Colonic mucosa (tissue), 4 donors: ENCODE measurements around the gene NLRC3. TPM values are rescaled to one million over a fixed set of nuclear protein-coding genes. Genes with fewer than 3 reads are reported as not detected.

ENCODE experiments used
- DNase-seq: peaks from one replicate; pipeline ENCODE4 v3.0.0-alpha.2; 2020
- H3K27ac ChIP-seq: fragments of 200-600 bp; one replicate; pipeline ENCODE4 v1.8.0; 2021
- H3K27me3 ChIP-seq: fragments of 200-600 bp; one replicate; pipeline ENCODE4 v1.8.0; 2021
- H3K36me3 ChIP-seq: fragments of 200-600 bp; one replicate; pipeline ENCODE4 v1.8.0; 2021
- H3K4me1 ChIP-seq: fragments of 200-600 bp; one replicate; pipeline ENCODE4 v1.8.0; 2021; ENCODE audit warnings: mild to moderate bottlenecking
- H3K4me3 ChIP-seq: fragments of 200-600 bp; one replicate; pipeline ENCODE4 v1.8.0; 2021
- H3K9ac ChIP-seq, 2 donors: one replicate each; pipeline ENCODE4 v1.7.0; 2013; ENCODE audit warnings: control low read depth in 2 of 2, low read depth in 2 of 2, low read length in 2 of 2
- H3K9me3 ChIP-seq: fragments of 200-600 bp; one replicate; pipeline ENCODE4 v1.8.0; 2021
- intact Hi-C: fragments of 100-400 bp; cut with DNase I; formaldehyde crosslinking; loops from one replicate; pipeline ENCODE4 v1.14.1; 2022
- total RNA-seq, 2 donors: library from RNA; stranded (reverse); fragmentation: NEBNext Ultra II Directional in 1 of 2; extraction: Animal tissue kit (Norgen Biotek cat#: 25700) in 1 of 2; gene quantifications; one replicate each; pipeline ENCODE4 v1.2.1, GENCODE V29; 2021
- TF ChIP-seq, protein P1 (sequence below): fragments of 200-600 bp; IDR thresholded peaks from one replicate; pipeline ENCODE4 v1.8.0; 2022; ENCODE audit warnings: antibody characterized with exemption, mild to moderate bottlenecking
- donor health status: healthy.
- donor health status: DM: no; HTN: no; CAD: no.
- donor health status: DM: no; HTN: no; CAD: no.

NLRC3 gene
- total RNA-seq = 1 to 10 TPM in 1 of 2 donors, under 1 TPM in 1; 0.93 to 2.0 TPM

GRCh38 chr16:3577302-3577752 lies at the start of gene NLRC3:
TSS of gene NLRC3 (minus strand) at chr16:3577403. CDS start at chr16:3565036, 12,367 bp downstream.
- H3K9me3 ChIP-seq = no peaks in the 10 kb centered on the region
- peak within 1 kb of the TSS; percentile 23 for H3K4me3 ChIP-seq
- TF ChIP-seq, protein P1, sequence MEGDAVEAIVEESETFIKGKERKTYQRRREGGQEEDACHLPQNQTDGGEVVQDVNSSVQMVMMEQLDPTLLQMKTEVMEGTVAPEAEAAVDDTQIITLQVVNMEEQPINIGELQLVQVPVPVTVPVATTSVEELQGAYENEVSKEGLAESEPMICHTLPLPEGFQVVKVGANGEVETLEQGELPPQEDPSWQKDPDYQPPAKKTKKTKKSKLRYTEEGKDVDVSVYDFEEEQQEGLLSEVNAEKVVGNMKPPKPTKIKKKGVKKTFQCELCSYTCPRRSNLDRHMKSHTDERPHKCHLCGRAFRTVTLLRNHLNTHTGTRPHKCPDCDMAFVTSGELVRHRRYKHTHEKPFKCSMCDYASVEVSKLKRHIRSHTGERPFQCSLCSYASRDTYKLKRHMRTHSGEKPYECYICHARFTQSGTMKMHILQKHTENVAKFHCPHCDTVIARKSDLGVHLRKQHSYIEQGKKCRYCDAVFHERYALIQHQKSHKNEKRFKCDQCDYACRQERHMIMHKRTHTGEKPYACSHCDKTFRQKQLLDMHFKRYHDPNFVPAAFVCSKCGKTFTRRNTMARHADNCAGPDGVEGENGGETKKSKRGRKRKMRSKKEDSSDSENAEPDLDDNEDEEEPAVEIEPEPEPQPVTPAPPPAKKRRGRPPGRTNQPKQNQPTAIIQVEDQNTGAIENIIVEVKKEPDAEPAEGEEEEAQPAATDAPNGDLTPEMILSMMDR = no peak
- no peaks in the 10 kb centered on the region for H3K27me3 ChIP-seq
- peak within 1 kb of the TSS in 1 of 2 donors; percentile 26 for H3K9ac ChIP-seq
- intact Hi-C loops = no loop called here
- H3K36me3 ChIP-seq = no peaks in the 10 kb centered on the region
- no peak for DNase-seq
- H3K4me1 ChIP-seq = no peaks in the 10 kb centered on the region
- H3K27ac ChIP-seq = peak within 1 kb of the TSS; percentile 2

DNA sequence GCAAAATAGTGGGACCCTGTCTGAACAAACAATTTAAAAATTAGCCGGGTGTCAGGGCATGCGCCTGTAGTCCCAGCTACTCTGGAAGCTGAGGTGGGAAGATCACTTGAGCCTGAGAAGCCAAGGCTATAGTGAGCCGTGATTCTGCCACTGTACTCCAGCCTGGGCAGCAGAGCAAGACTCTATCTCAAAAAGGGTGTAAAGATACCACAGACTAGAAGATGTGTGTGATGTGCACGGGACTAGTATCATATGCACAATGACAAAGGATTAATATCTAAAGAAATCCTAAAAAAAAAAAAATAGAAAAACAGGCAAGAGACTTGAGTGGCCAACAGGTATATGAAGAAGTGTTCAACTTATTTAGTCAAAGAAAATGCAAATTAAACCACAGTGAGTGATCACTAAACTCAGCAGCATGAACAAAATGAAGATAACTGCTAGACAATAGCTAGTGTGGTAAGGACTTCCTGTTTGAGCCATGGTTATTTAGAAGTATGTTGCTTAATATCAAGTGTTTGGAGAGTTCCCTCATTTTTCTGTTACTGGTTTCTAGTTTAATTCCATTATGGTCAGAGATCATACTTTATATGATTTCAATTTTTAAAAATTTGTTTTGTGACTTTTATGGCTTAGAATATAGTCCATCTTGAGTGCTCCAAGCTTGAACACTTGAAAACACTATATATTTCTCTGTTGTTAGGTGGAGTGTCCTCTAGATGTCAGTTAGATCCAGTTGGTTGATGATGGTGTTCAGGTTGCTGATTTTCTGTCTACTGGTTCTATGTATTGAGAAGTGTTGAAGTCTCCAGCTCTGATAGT lies 48.9 kb upstream of the NLRC3 start:
- no peaks in the 10 kb centered on the region for H3K36me3 ChIP-seq
- TF ChIP-seq, protein P1 = no peak
- no peak overlapping the region for H3K27ac ChIP-seq
- H3K4me1 ChIP-seq = no peaks in the 10 kb centered on the region
- H3K9ac ChIP-seq = no peak overlapping the region
- H3K4me3 ChIP-seq = no peak overlapping the region
- H3K27me3 ChIP-seq = no peaks in the 10 kb centered on the region
- no peak for DNase-seq
- no peaks in the 10 kb centered on the region for H3K9me3 ChIP-seq
- intact Hi-C loops = no loop called here

- intact Hi-C loops = no loop called here
- DNase-seq = no peak
- TF ChIP-seq, protein P1 = no peak
- H3K9me3 ChIP-seq = no peaks in the 10 kb centered on the region
- no peaks in the 10 kb centered on the region for H3K36me3 ChIP-seq
- no peaks in the 10 kb centered on the region for H3K27me3 ChIP-seq
- no peak overlapping the region for H3K27ac ChIP-seq
- no peak overlapping the region for H3K4me3 ChIP-seq
- no peaks in the 10 kb centered on the region for H3K4me1 ChIP-seq
- H3K9ac ChIP-seq = no peak overlapping the region
Observed at GRCh38 chr16:3625331-3625730, 48.1 kb upstream of the NLRC3 start.

- no peak for DNase-seq
- no peak overlapping the region for H3K27ac ChIP-seq
- H3K9ac ChIP-seq = no peak overlapping the region
- H3K27me3 ChIP-seq = no peaks in the 10 kb centered on the region
- H3K36me3 ChIP-seq = no peaks in the 10 kb centered on the region
- no peak overlapping the region for H3K4me3 ChIP-seq
- intact Hi-C loops = no loop called here
- no peaks in the 10 kb centered on the region for H3K9me3 ChIP-seq
- H3K4me1 ChIP-seq = no peaks in the 10 kb centered on the region
- TF ChIP-seq, protein P1 = no peak
Observed at GRCh38 chr16:3623642-3624041, 46.4 kb upstream of the NLRC3 start.

GRCh38 chr16:3618769-3619141 lies 41.6 kb upstream of the NLRC3 start:
- TF ChIP-seq, protein P1 = no peak
- Histone ChIP-seq H3K9ac (no peak overlapping the region), H3K4me3 (no peak overlapping the region), H3K4me1 (no peaks in the 10 kb centered on the region), H3K27ac (no peak overlapping the region), H3K9me3 (no peaks in the 10 kb centered on the region), H3K36me3 (no peaks in the 10 kb centered on the region), H3K27me3 (no peaks in the 10 kb centered on the region)
- DNase-seq = no peak
- intact Hi-C loops = no loop called here
